Erythroblast (primary cell): ENCODE results near the gene MAP2K1.
"Not testable (repeated sequence)": the region's sequence is repeated elsewhere in the genome, so short reads cannot be mapped to it uniquely, and the experiment has no call there.

Experiments
- DNase-seq, 2 experiments: peaks; one replicate each; lab custom pipeline; 2025; lab: John Stamatoyannopoulos, UW
- GATA1 ChIP-seq: IDR thresholded peaks from 2 replicates; pipeline ENCODE4 v1.6.1; 2011; ENCODE audit warnings: low read depth, mild to moderate bottlenecking, control low read depth, low read length, moderate library complexity
- POLR2A ChIP-seq: IDR thresholded peaks from 2 replicates; pipeline ENCODE4 v1.6.1; 2011; ENCODE audit warnings: mild to moderate bottlenecking, low read length

Gene MAP2K1

GRCh38 chr15:66423149-66423548 lies 36.4 kb downstream of the MAP2K1 start:
- TF ChIP-seq GATA1 (no peak), POLR2A (no peak)
- no peak for DNase-seq

- TF ChIP-seq POLR2A (no peak), GATA1 (no peak)
- no peak for DNase-seq
Measured at GRCh38 chr15:66424963-66425612, 38.4 kb downstream of the MAP2K1 start.

GRCh38 chr15:66425837-66426236 lies 39.1 kb downstream of the MAP2K1 start:
- no peak for TF ChIP-seq GATA1
- no peak for DNase-seq

- DNase-seq = no peak
- no peak for TF ChIP-seq GATA1
- TF ChIP-seq POLR2A = no peak
Measured at GRCh38 chr15:66429117-66429516, 42.4 kb downstream of the MAP2K1 start.

- no peak for DNase-seq
- TF ChIP-seq GATA1 (no peak), POLR2A (no peak)
Measured at GRCh38 chr15:66429546-66429945, 42.8 kb downstream of the MAP2K1 start.

GRCh38 chr15:66430627-66431255 lies 44.0 kb downstream of the MAP2K1 start:
- DNase-seq = no peak
- TF ChIP-seq POLR2A (no peak), GATA1 (no peak)

- peak in 1 of 2 experiments; percentile 9 for DNase-seq
- TF ChIP-seq POLR2A (no peak), GATA1 (no peak)
Measured at GRCh38 chr15:66433726-66434125, 47.0 kb downstream of the MAP2K1 start.

- TF ChIP-seq GATA1 (no peak), POLR2A (no peak)
- no peak for DNase-seq
Measured at GRCh38 chr15:66440501-66440900, 53.8 kb downstream of the MAP2K1 start.

GRCh38 chr15:66452420-66452819 lies 65.7 kb downstream of the MAP2K1 start:
- TF ChIP-seq GATA1 = no peak
- no peak for TF ChIP-seq POLR2A
- no peak for DNase-seq

GRCh38 chr15:66452971-66453580 lies 66.4 kb downstream of the MAP2K1 start:
- DNase-seq = no peak
- TF ChIP-seq POLR2A (no peak), GATA1 (no peak)

GRCh38 chr15:66454143-66454542 lies 67.4 kb downstream of the MAP2K1 start:
- TF ChIP-seq GATA1 = no peak
- no peak for TF ChIP-seq POLR2A
- DNase-seq = no peak

GRCh38 chr15:66456211-66456610 lies 69.5 kb downstream of the MAP2K1 start:
- DNase-seq = no peak
- TF ChIP-seq POLR2A = no peak
- TF ChIP-seq GATA1 = no peak

- DNase-seq = no peak
- no peak for TF ChIP-seq POLR2A
- no peak for TF ChIP-seq GATA1
Measured at GRCh38 chr15:66459818-66460615, 73.3 kb downstream of the MAP2K1 start.

GRCh38 chr15:66461294-66461693 lies 74.6 kb downstream of the MAP2K1 start:
- DNase-seq = not testable (repeated sequence)

- no peak for TF ChIP-seq GATA1
- no peak for TF ChIP-seq POLR2A
- no peak for DNase-seq
Measured at GRCh38 chr15:66461917-66462316, 75.2 kb downstream of the MAP2K1 start.
